GM19023 (cell line): ENCODE measurements around the gene EEF2.
"Not testable (repeated sequence)": the region's sequence is repeated elsewhere in the genome, so short reads cannot be mapped to it uniquely, and the experiment has no call there.

Experiments
- ATAC-seq: cut with Tn5 transposase; IDR thresholded peaks from one replicate; pipeline ENCODE4 v1.9.1; 2021; ENCODE audit warnings: mild to moderate bottlenecking, moderate library complexity; ENCODE audit not compliant: unreplicated experiment

Gene EEF2

GRCh38 chr19:3950871-3951861 lies 34.1 kb downstream of the EEF2 start:
- no peak for ATAC-seq

GRCh38 chr19:3949997-3950859 lies 35.0 kb downstream of the EEF2 start:
- no peak for ATAC-seq

GRCh38 chr19:3949294-3949693 lies 36.0 kb downstream of the EEF2 start:
- no peak for ATAC-seq

- not testable (repeated sequence) for ATAC-seq
Observed at GRCh38 chr19:3947316-3947933, 37.8 kb downstream of the EEF2 start.

- ATAC-seq: no peak
Observed at GRCh38 chr19:3945838-3946237, 39.4 kb downstream of the EEF2 start.

GRCh38 chr19:3944018-3944721 lies 41.1 kb downstream of the EEF2 start:
- ATAC-seq: no peak

GRCh38 chr19:3942790-3943409 lies 42.4 kb downstream of the EEF2 start:
- no peak for ATAC-seq

- not testable (repeated sequence) for ATAC-seq
Observed at GRCh38 chr19:3938300-3938950, 46.8 kb downstream of the EEF2 start.

GRCh38 chr19:3936506-3937442 lies 48.5 kb downstream of the EEF2 start:
- no peak for ATAC-seq

GRCh38 chr19:3932931-3933810 lies 52.1 kb downstream of the EEF2 start, which contains the start of gene NMRK2:
Gene NMRK2 (plus strand): TSS chr19:3933069. CDS start chr19:3933672, 603 bp downstream.
- ATAC-seq: no peak

- ATAC-seq: no peak
Observed at GRCh38 chr19:3931041-3931440, 54.2 kb downstream of the EEF2 start.
